HCT116 (cell line): ENCODE data around the gene RAB40C. TPM values are rescaled to one million over a fixed set of nuclear protein-coding genes. Genes with fewer than 3 reads are reported as not detected.

Experiments
- ATAC-seq: fragments of 200-7000 bp; cut with Tn5 transposase; 2 replicates; pipeline ENCODE4 v1.9.1; 2020; ENCODE audit warnings: mild to moderate bottlenecking, moderate library complexity
- BruUV-seq: library from RNA; stranded (reverse); fragments of 400-500 nt; replicated peaks from 2 replicates; lab custom pipeline; 2021; lab: Mats Ljungman, UMichigan
- CTCF ChIA-PET: fragments of 300-600 bp; sonication (Branson Sonifier 250); formaldehyde crosslinking; loops from one replicate; lab custom pipeline; 2021; ENCODE audit warnings: antibody characterized with exemption; lab: Charles Lee
- POLR2A ChIA-PET: fragments of 300-600, 350-600 bp; sonication (Branson Sonifier 250); formaldehyde crosslinking; loops from one replicate; lab custom pipeline; 2021; ENCODE audit warnings: antibody characterized with exemption; lab: Charles Lee
- RAD21 ChIA-PET, 2 experiments: fragments of 300-600 bp; sonication (Branson Sonifier 250); formaldehyde crosslinking; loops; one replicate each; lab custom pipeline; 2023; ENCODE audit warnings: low total read pairs in 2 of 2; ENCODE audit not compliant: uncharacterized antibody in 2 of 2, unreplicated experiment in 2 of 2, low non-redundant PET in 1 of 2; lab: Charles Lee
- DNase-seq: peaks from one replicate; pipeline ENCODE4 v3.0.0-alpha.2; 2010; ENCODE audit warnings: low read depth, low spot score
- H2AFZ ChIP-seq: fragments of 200-600 bp; shearing (Covaris generic), sonication (generic); 2 replicates; pipeline ENCODE4 v1.6.1; 2017; ENCODE audit warnings: low read depth, mixed run types, mixed read lengths, antibody characterized with exemption, low read length; ENCODE audit not compliant: poor library complexity, severe bottlenecking
- H3K27ac ChIP-seq: 2 replicates; pipeline ENCODE4 v1.5.1; 2012; ENCODE audit warnings: low read depth, low read length
- H3K27me3 ChIP-seq: fragments of 200-600 bp; sonication (generic); 2 replicates; pipeline ENCODE4 v1.6.1; 2016; ENCODE audit warnings: mixed run types, low read length, mixed read lengths; ENCODE audit not compliant: insufficient read depth
- H3K36me3 ChIP-seq, 2 experiments: fragments of 200-500 bp in 1 of 2; fragments of 200-600 bp in 1 of 2; sonication (Bioruptor generic) in 1 of 2; sonication (generic) in 1 of 2; 2 replicates each; pipeline versions ENCODE4 v1.5.1 to v1.6.1; 2014 to 2016; ENCODE audit warnings: low read length in 2 of 2, inconsistent platforms in 1 of 2, mixed read lengths in 1 of 2, mixed run types in 1 of 2; ENCODE audit not compliant: insufficient read depth in 2 of 2, control insufficient read depth in 1 of 2
- H3K4me1 ChIP-seq, 2 experiments: fragments of 200-600 bp in 1 of 2; sonication (generic) in 1 of 2; 2 replicates each; pipeline versions ENCODE4 v1.5.1 to v1.6.1; 2012 to 2017; ENCODE audit warnings: low read length in 2 of 2, inconsistent platforms in 1 of 2, mild to moderate bottlenecking in 1 of 2, mixed read lengths in 1 of 2, mixed run types in 1 of 2, moderate library complexity in 1 of 2; ENCODE audit not compliant: insufficient read depth in 2 of 2, control insufficient read depth in 1 of 2
- H3K4me2 ChIP-seq: fragments of 200-600 bp; sonication (generic); 2 replicates; pipeline ENCODE4 v1.6.1; 2017; ENCODE audit warnings: mixed run types, low read length, mixed read lengths
- H3K4me3 ChIP-seq, 2 experiments: fragments of 200-600 bp in 1 of 2; sonication (generic) in 1 of 2; replicated peaks in 1 of 2; 2 replicates each; pipeline ENCODE4 v1.5.1; 2011 to 2016; ENCODE audit warnings: low read length in 2 of 2, control low read depth in 1 of 2, low read depth in 1 of 2, mild to moderate bottlenecking in 1 of 2, mixed read lengths in 1 of 2, mixed run types in 1 of 2
- H3K79me2 ChIP-seq: fragments of 200-600 bp; sonication (generic); 2 replicates; pipeline ENCODE4 v1.6.1; 2017; ENCODE audit warnings: mild to moderate bottlenecking, mixed run types, low read length, moderate library complexity, mixed read lengths; ENCODE audit not compliant: insufficient read depth
- H3K9ac ChIP-seq: fragments of 200-600 bp; sonication (generic); 2 replicates; pipeline ENCODE4 v1.6.1; 2016; ENCODE audit warnings: low read length, mixed read lengths
- H3K9me2 ChIP-seq: fragments of 200-600 bp; sonication (generic), shearing (Covaris generic); 2 replicates; pipeline ENCODE4 v1.6.1; 2017; ENCODE audit warnings: mixed run types, mild to moderate bottlenecking, moderate library complexity; ENCODE audit not compliant: insufficient read depth
- H3K9me3 ChIP-seq, 2 experiments: fragments of 200-500 bp in 1 of 2; fragments of 200-600 bp in 1 of 2; sonication (Bioruptor generic) in 1 of 2; sonication (generic) in 1 of 2; 2 replicates each; pipeline ENCODE4 v1.6.1; 2014 to 2017; ENCODE audit warnings: low read length in 2 of 2, mixed read lengths in 2 of 2, inconsistent platforms in 1 of 2, low read depth in 1 of 2, mild to moderate bottlenecking in 1 of 2, mixed run types in 1 of 2, moderate library complexity in 1 of 2; ENCODE audit not compliant: control insufficient read depth in 1 of 2, insufficient read depth in 1 of 2
- H4K20me1 ChIP-seq: fragments of 200-600 bp; sonication (generic), shearing (Covaris generic); 2 replicates; pipeline ENCODE4 v1.6.1; 2017; ENCODE audit warnings: mixed run types, mild to moderate bottlenecking, moderate library complexity; ENCODE audit not compliant: insufficient read depth
- ATF3 ChIP-seq: IDR thresholded peaks from 2 replicates; pipeline ENCODE4 v1.6.1; 2012
- CBX3 ChIP-seq: IDR thresholded peaks from 2 replicates; pipeline ENCODE4 v1.6.1; 2012; ENCODE audit warnings: low read depth
- CEBPB ChIP-seq: IDR thresholded peaks from 2 replicates; pipeline ENCODE4 v1.6.1; 2012; ENCODE audit warnings: low read depth
- CTCF ChIP-seq, 3 experiments: fragments of 200-600 bp in 1 of 3; sonication (generic) in 1 of 3; IDR thresholded peaks in 2 of 3; conservative IDR thresholded peaks in 1 of 3; 2 replicates each; pipeline ENCODE4 v1.5.1; 2012 to 2017; ENCODE audit warnings: low read depth in 2 of 3, low read length in 2 of 3, antibody characterized with exemption in 1 of 3, borderline replicate concordance in 1 of 3, control low read depth in 1 of 3, mild to moderate bottlenecking in 1 of 3, mixed read lengths in 1 of 3, mixed run types in 1 of 3, moderate library complexity in 1 of 3; ENCODE audit not compliant: insufficient read depth in 1 of 3
- EZH2 ChIP-seq: fragments of 200-600 bp; sonication (generic); IDR thresholded peaks from 2 replicates; pipeline ENCODE4 v1.6.1; 2017; ENCODE audit warnings: antibody characterized with exemption, mixed run types
- MAX ChIP-seq: IDR thresholded peaks from 2 replicates; pipeline ENCODE4 v1.6.1; 2012
- POLR2A ChIP-seq: IDR thresholded peaks from 2 replicates; pipeline ENCODE4 v1.7.0; 2011; ENCODE audit warnings: borderline replicate concordance; ENCODE audit not compliant: insufficient read depth, insufficient read length; ENCODE audit errors: extremely low read depth
- POLR2AphosphoS5 ChIP-seq: IDR thresholded peaks from 2 replicates; pipeline ENCODE4 v1.6.1; 2011; ENCODE audit warnings: mild to moderate bottlenecking, low read depth, low read length, moderate library complexity
- RAD21 ChIP-seq: IDR thresholded peaks from 2 replicates; pipeline ENCODE4 v1.6.1; 2012; ENCODE audit warnings: low read depth, mild to moderate bottlenecking
- SIN3A ChIP-seq: IDR thresholded peaks from 2 replicates; pipeline ENCODE4 v1.6.1; 2012; ENCODE audit warnings: low read depth
- YY1 ChIP-seq: IDR thresholded peaks from 2 replicates; pipeline ENCODE4 v1.6.1; 2011; ENCODE audit warnings: low read length, low read depth, moderate library complexity, mild to moderate bottlenecking; ENCODE audit not compliant: insufficient replicate concordance; ENCODE audit errors: extremely low read depth
- ZBTB33 ChIP-seq: IDR thresholded peaks from 2 replicates; pipeline ENCODE4 v1.6.1; 2011; ENCODE audit warnings: mild to moderate bottlenecking, low read length, moderate library complexity; ENCODE audit not compliant: insufficient replicate concordance; ENCODE audit errors: extremely low read depth
- ZFX ChIP-seq: fragments of 450-650 bp; IDR thresholded peaks from 2 replicates; pipeline ENCODE4 v1.6.1; 2017
- intact Hi-C: fragments of 100-400 bp; cut with micrococcal nuclease; formaldehyde crosslinking; loops from 2 replicates; pipeline ENCODE4 v1.10.0; 2022
- total RNA-seq: library from RNA; stranded (reverse); gene quantifications from one replicate; pipeline ENCODE4 v1.2.1, GENCODE V29; 2021; ENCODE audit not compliant: unreplicated experiment

The RAB40C gene
- total RNA-seq, 1 experiment from 2014 or later = 14.1 TPM

- ChIA-PET POLR2A (no interaction called here), CTCF (interaction anchor here (0.6 kb wide), 1 partner anchor 120 kb away, joined by 3 read pairs; no protein-coding TSS in a partner anchor), RAD21 (no interaction called here)
- intact Hi-C loops = no loop called here
- peaks cover 7 to 16% of the 10 kb centered on the region in 2 experiments for H3K4me1 ChIP-seq
- no peaks in the 10 kb centered on the region for H3K36me3 ChIP-seq
- ATAC-seq = peak; percentile 80
- H3K4me3 ChIP-seq = peak within 1 kb of the TSS; percentile 58 to 70
- no TSS peak for BruUV-seq
- H3K27ac ChIP-seq = peak within 1 kb of the TSS; percentile 67
- no peak for DNase-seq
- H2AFZ ChIP-seq = no peak within 1 kb of the TSS
- H3K4me2 ChIP-seq = peak within 1 kb of the TSS; percentile 80
- TF ChIP-seq ZFX = peak; percentile 72
- peak; percentile 39 for TF ChIP-seq POLR2AphosphoS5
- TF ChIP-seq EZH2 = no peak
- no peaks in the 10 kb centered on the region for H3K9me3 ChIP-seq
- peaks cover 9% of the 10 kb centered on the region; the same call in 1 of the 2 replicates for H3K79me2 ChIP-seq
- peak within 1 kb of the TSS; percentile 76 for H3K9ac ChIP-seq
- H4K20me1 ChIP-seq = no peaks in the 10 kb centered on the region
- no peaks in the 10 kb centered on the region for H3K9me2 ChIP-seq
- H3K27me3 ChIP-seq = no peaks in the 10 kb centered on the region
Measured at GRCh38 chr16:569445-570254, 20.2 kb upstream of the RAB40C start, which contains the start of gene PIGQ. PIGQ (plus strand) TSS chr16:569968; CDS start chr16:574075, 4,107 bp downstream.

GRCh38 chr16:572865-573650 lies 16.8 kb upstream of the RAB40C start:
- Histone ChIP-seq H3K36me3 (no peaks in the 10 kb centered on the region), H3K4me1 (peaks cover 7 to 13% of the 10 kb centered on the region in 2 experiments), H4K20me1 (no peaks in the 10 kb centered on the region), H3K9me3 (no peaks in the 10 kb centered on the region), H3K9ac (no peak overlapping the region), H3K9me2 (no peaks in the 10 kb centered on the region), H3K4me3 (no peak overlapping the region), H3K4me2 (no peak overlapping the region), H3K27ac (no peak overlapping the region), H2AFZ (no peak overlapping the region), H3K27me3 (no peaks in the 10 kb centered on the region), H3K79me2 (peaks cover 9% of the 10 kb centered on the region; the same call in 1 of the 2 replicates)
- POLR2A ChIA-PET = no interaction called here
- intact Hi-C loops = no loop called here
- ATAC-seq (no peak), DNase-seq (no peak)
- BruUV-seq = no TSS peak
- RAD21 ChIA-PET = no interaction called here
- CTCF ChIA-PET = no interaction called here
- no peak for TF ChIP-seq RAD21
- no peak for TF ChIP-seq CBX3
- no peak for TF ChIP-seq CTCF (IDR thresholded peaks at IDR 0.05 in 2 of 3, conservative IDR thresholded peaks at IDR 0.05 in 1 of 3; ENCODE audit: borderline replicate concordance in 1 of 3, insufficient read depth in 1 of 3, low read depth in 2 of 3, low read length in 2 of 3)
- no peak for TF ChIP-seq POLR2AphosphoS5
- TF ChIP-seq POLR2A = no peak
- no peak for TF ChIP-seq YY1
- no peak for TF ChIP-seq MAX
- TF ChIP-seq CEBPB = no peak
- TF ChIP-seq ZBTB33 = no peak
- TF ChIP-seq ATF3 = no peak
- no peak for TF ChIP-seq SIN3A
